SK-N-SH (cell line): Measurements from ENCODE around the gene CLEC4M. TPM values are rescaled to one million over a fixed set of nuclear protein-coding genes. Genes with fewer than 3 reads are reported as not detected.

Experiments used
- CTCF ChIA-PET: fragments of 300-600, 350-600 bp; formaldehyde crosslinking; extraction: SDS; loops from one replicate; lab custom pipeline; 2021; lab: Yijun Ruan, JAX
- POLR2A ChIA-PET: fragments of 350-600 bp; sonication (Branson Sonifier 250); formaldehyde crosslinking; extraction: SDS; loops from one replicate; lab custom pipeline; 2020; ENCODE audit warnings: antibody characterized with exemption, inconsistent platforms; lab: Yijun Ruan, JAX
- DNase-seq: peaks from one replicate; pipeline ENCODE4 v3.0.0; 2012
- H2AFZ ChIP-seq: fragments of 200-600 bp; sonication (generic); 2 replicates; pipeline ENCODE4 v1.8.1; 2016; ENCODE audit warnings: antibody characterized with exemption, mild to moderate bottlenecking, low read depth
- H3F3A ChIP-seq: fragments of 200-600 bp; sonication (generic); replicated peaks from 2 replicates; pipeline ENCODE3; 2016; ENCODE audit warnings: antibody characterized with exemption, mild to moderate bottlenecking; ENCODE audit not compliant: insufficient read depth
- H3K27ac ChIP-seq, 2 experiments: fragments of 200-500 bp in 1 of 2; fragments of 200-600 bp in 1 of 2; sonication (Bioruptor generic) in 1 of 2; sonication (generic), shearing (Covaris generic) in 1 of 2; 2 replicates each; pipeline versions ENCODE4 v1.5.1 to v1.6.1; 2014 to 2016; ENCODE audit warnings: low read depth in 2 of 2, inconsistent platforms in 1 of 2, low read length in 1 of 2, mild to moderate bottlenecking in 1 of 2, mixed read lengths in 1 of 2
- H3K27me3 ChIP-seq: fragments of 200-600 bp; sonication (generic), shearing (Covaris generic); 2 replicates; pipeline ENCODE4 v1.6.1; 2016; ENCODE audit warnings: mixed run types; ENCODE audit not compliant: insufficient read depth
- H3K36me3 ChIP-seq, 2 experiments: fragments of 200-500 bp in 1 of 2; fragments of 200-600 bp in 1 of 2; sonication (Bioruptor generic) in 1 of 2; sonication (generic) in 1 of 2; replicated peaks in 1 of 2; 2 replicates each; pipeline versions ENCODE3 to v1.5.1; 2014 to 2016; ENCODE audit warnings: low read length in 1 of 2, mild to moderate bottlenecking in 1 of 2; ENCODE audit not compliant: insufficient read depth in 2 of 2, control insufficient read depth in 1 of 2
- H3K4me1 ChIP-seq, 2 experiments: fragments of 200-500 bp in 1 of 2; fragments of 200-600 bp in 1 of 2; sonication (Bioruptor generic) in 1 of 2; sonication (generic), shearing (Covaris generic) in 1 of 2; 2 replicates each; pipeline versions ENCODE4 v1.5.1 to v1.6.1; 2014 to 2016; ENCODE audit warnings: low read depth in 1 of 2, low read length in 1 of 2, mixed run types in 1 of 2; ENCODE audit not compliant: insufficient read depth in 2 of 2, control insufficient read depth in 1 of 2
- H3K4me2 ChIP-seq: fragments of 200-600 bp; sonication (generic), shearing (Covaris generic); 2 replicates; pipeline ENCODE4 v1.6.1; 2017; ENCODE audit warnings: mixed run types
- H3K4me3 ChIP-seq, 2 experiments: fragments of 200-500 bp in 1 of 2; fragments of 200-600 bp in 1 of 2; sonication (Bioruptor generic) in 1 of 2; sonication (generic), shearing (Covaris generic) in 1 of 2; 2 replicates each; pipeline versions ENCODE4 v1.5.1 to v1.8.1; 2014 to 2016; ENCODE audit warnings: low read depth in 2 of 2, inconsistent platforms in 1 of 2, low read length in 1 of 2, mild to moderate bottlenecking in 1 of 2, mixed read lengths in 1 of 2, moderate library complexity in 1 of 2
- H3K79me2 ChIP-seq: fragments of 200-600 bp; sonication (generic); 2 replicates; pipeline ENCODE4 v1.8.1; 2017; ENCODE audit warnings: mild to moderate bottlenecking; ENCODE audit not compliant: insufficient read depth
- H3K9ac ChIP-seq: fragments of 200-600 bp; sonication (generic); 2 replicates; pipeline ENCODE4 v1.6.1; 2017; ENCODE audit warnings: mixed run types
- H3K9me2 ChIP-seq: fragments of 200-600 bp; sonication (generic); 2 replicates; pipeline ENCODE4 v1.6.1; 2017; ENCODE audit warnings: mixed run types
- H3K9me3 ChIP-seq: fragments of 200-600 bp; sonication (generic); 2 replicates; pipeline ENCODE4 v1.6.1; 2017; ENCODE audit warnings: mixed run types, mild to moderate bottlenecking, moderate library complexity
- H4K20me1 ChIP-seq: fragments of 200-600 bp; sonication (generic); 2 replicates; pipeline ENCODE4 v1.6.1; 2017; ENCODE audit warnings: mild to moderate bottlenecking, mixed run types; ENCODE audit not compliant: insufficient read depth
- FOXJ3 ChIP-seq: sonication (generic); formaldehyde crosslinking; IDR thresholded peaks from 2 replicates; pipeline ENCODE4 v1.5.1; 2020; ENCODE audit warnings: mild to moderate bottlenecking, missing genetic modification reagents
- GABPA ChIP-seq: IDR thresholded peaks from 2 replicates; pipeline ENCODE4 v1.4.0; 2012; ENCODE audit warnings: low read depth, mild to moderate bottlenecking
- JUND ChIP-seq: IDR thresholded peaks from 2 replicates; pipeline ENCODE4 v1.4.0; 2012
- MXI1 ChIP-seq: IDR thresholded peaks from 2 replicates; pipeline ENCODE4 v1.6.1; 2012; ENCODE audit warnings: mild to moderate bottlenecking, low read depth, low read length, improper control_type of control experiment
- PBX3 ChIP-seq: IDR thresholded peaks from 2 replicates; pipeline ENCODE4; 2012
- RAD21 ChIP-seq: IDR thresholded peaks from 2 replicates; pipeline ENCODE4 v1.6.1; 2012; ENCODE audit warnings: mild to moderate bottlenecking, low read length
- RCOR1 ChIP-seq: fragments of 150-350 bp; IDR thresholded peaks from 2 replicates; pipeline ENCODE4 v1.6.1; 2017; ENCODE audit warnings: antibody characterized with exemption, low read length
- SIN3A ChIP-seq: IDR thresholded peaks from 2 replicates; pipeline ENCODE4 v1.6.1; 2012; ENCODE audit warnings: low read depth, mild to moderate bottlenecking, low read length, moderate library complexity, borderline replicate concordance
- TAF1 ChIP-seq: IDR thresholded peaks from 2 replicates; pipeline ENCODE4 v1.6.1; 2012; ENCODE audit warnings: low read depth, mild to moderate bottlenecking, low read length, moderate library complexity, borderline replicate concordance
- TCF12 ChIP-seq: IDR thresholded peaks from 2 replicates; pipeline ENCODE4 v1.4.0; 2012
- USF1 ChIP-seq: IDR thresholded peaks from 2 replicates; pipeline ENCODE4 v1.4.0; 2012; ENCODE audit warnings: low read depth, borderline replicate concordance
- WGBS: methylation state at CpG from one replicate; pipeline ENCODE4 v1.1.6; 2017; ENCODE audit warnings: low lambda C conversion rate; 5-methylcytosine and 5-hydroxymethylcytosine counted together
- polyA plus RNA-seq, 3 experiments: library from polyadenylated mRNA; depleted of rRNA; stranded (reverse); fragments of >200 nt; gene quantifications; 2 replicates each; pipeline ENCODE4 v1.2.3, GENCODE V29; 2012
- TF ChIP-seq, protein P1 (sequence below): fragments of 150-350 bp; IDR thresholded peaks from 2 replicates; pipeline ENCODE4 v1.6.1; 2017; ENCODE audit warnings: antibody characterized with exemption, low read length, low read depth, borderline replicate concordance
- TF ChIP-seq, protein P2 (sequence below): fragments of 200-600 bp; sonication (generic); IDR thresholded peaks from 2 replicates; pipeline ENCODE4 v1.6.1; 2017; ENCODE audit warnings: antibody characterized with exemption, mild to moderate bottlenecking, moderate library complexity
- TF ChIP-seq, protein P3 (sequence below): IDR thresholded peaks from 2 replicates; pipeline ENCODE4 v1.4.0; 2012; ENCODE audit warnings: low read depth

Gene CLEC4M
- polyA plus RNA-seq, 1 of the 3 experiments (the other 2 are of a cell fraction), result not detected

GRCh38 chr19:7730286-7731217, 32.5 kb upstream of the CLEC4M start:
- Histone ChIP-seq H3K4me2 (no peak overlapping the region), H4K20me1 (no peaks in the 10 kb centered on the region), H2AFZ (no peak overlapping the region), H3K79me2 (no peaks in the 10 kb centered on the region), H3F3A (no peaks in the 10 kb centered on the region), H3K36me3 (no peaks in the 10 kb centered on the region), H3K4me1 (no peaks in the 10 kb centered on the region), H3K4me3 (no peak overlapping the region), H3K9ac (no peak overlapping the region), H3K9me2 (no peaks in the 10 kb centered on the region), H3K9me3 (no peaks in the 10 kb centered on the region), H3K27me3 (peaks cover 69% of the 10 kb centered on the region), H3K27ac (no peak overlapping the region)
- DNase-seq, result no peak
- ChIA-PET POLR2A (no interaction called here), CTCF (no interaction called here)
- 0% methylated on average over 4 of the region's 78 CpGs for WGBS
- TF ChIP-seq FOXJ3 (CRISPR knock-in tag) (no peak), GABPA (no peak), USF1 (no peak), PBX3 (no peak), TAF1 (no peak), SIN3A (no peak)
- TF ChIP-seq, protein P1, sequence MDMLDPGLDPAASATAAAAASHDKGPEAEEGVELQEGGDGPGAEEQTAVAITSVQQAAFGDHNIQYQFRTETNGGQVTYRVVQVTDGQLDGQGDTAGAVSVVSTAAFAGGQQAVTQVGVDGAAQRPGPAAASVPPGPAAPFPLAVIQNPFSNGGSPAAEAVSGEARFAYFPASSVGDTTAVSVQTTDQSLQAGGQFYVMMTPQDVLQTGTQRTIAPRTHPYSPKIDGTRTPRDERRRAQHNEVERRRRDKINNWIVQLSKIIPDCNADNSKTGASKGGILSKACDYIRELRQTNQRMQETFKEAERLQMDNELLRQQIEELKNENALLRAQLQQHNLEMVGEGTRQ, result no peak

- no peak overlapping the region for H3K9ac ChIP-seq
- H3K27me3 ChIP-seq, result peaks cover 62% of the 10 kb centered on the region
- no peak overlapping the region for H2AFZ ChIP-seq
- no peaks in the 10 kb centered on the region for H3K36me3 ChIP-seq
- no peaks in the 10 kb centered on the region for H3K79me2 ChIP-seq
- CTCF ChIA-PET, result no interaction called here
- H3K4me1 ChIP-seq, result no peaks in the 10 kb centered on the region
- H3K9me2 ChIP-seq, result no peaks in the 10 kb centered on the region
- 23% methylated on average over 12 of the region's 39 CpGs for WGBS
- H4K20me1 ChIP-seq, result no peaks in the 10 kb centered on the region
- H3K9me3 ChIP-seq, result no peaks in the 10 kb centered on the region
- no peak for DNase-seq
- POLR2A ChIA-PET, result interaction anchor here (0.6 kb wide), 1 partner anchor 63 kb away, joined by 3 read pairs; no protein-coding TSS in a partner anchor
- H3K4me2 ChIP-seq, result no peak overlapping the region
- H3K4me3 ChIP-seq, result no peak overlapping the region
- TF ChIP-seq JUND (no peak), RAD21 (no peak), RCOR1 (no peak), TCF12 (no peak), PBX3 (no peak), MXI1 (no peak), FOXJ3 (CRISPR knock-in tag) (no peak)
- TF ChIP-seq, protein P2, sequence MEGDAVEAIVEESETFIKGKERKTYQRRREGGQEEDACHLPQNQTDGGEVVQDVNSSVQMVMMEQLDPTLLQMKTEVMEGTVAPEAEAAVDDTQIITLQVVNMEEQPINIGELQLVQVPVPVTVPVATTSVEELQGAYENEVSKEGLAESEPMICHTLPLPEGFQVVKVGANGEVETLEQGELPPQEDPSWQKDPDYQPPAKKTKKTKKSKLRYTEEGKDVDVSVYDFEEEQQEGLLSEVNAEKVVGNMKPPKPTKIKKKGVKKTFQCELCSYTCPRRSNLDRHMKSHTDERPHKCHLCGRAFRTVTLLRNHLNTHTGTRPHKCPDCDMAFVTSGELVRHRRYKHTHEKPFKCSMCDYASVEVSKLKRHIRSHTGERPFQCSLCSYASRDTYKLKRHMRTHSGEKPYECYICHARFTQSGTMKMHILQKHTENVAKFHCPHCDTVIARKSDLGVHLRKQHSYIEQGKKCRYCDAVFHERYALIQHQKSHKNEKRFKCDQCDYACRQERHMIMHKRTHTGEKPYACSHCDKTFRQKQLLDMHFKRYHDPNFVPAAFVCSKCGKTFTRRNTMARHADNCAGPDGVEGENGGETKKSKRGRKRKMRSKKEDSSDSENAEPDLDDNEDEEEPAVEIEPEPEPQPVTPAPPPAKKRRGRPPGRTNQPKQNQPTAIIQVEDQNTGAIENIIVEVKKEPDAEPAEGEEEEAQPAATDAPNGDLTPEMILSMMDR, result no peak
- TF ChIP-seq, protein P3, sequence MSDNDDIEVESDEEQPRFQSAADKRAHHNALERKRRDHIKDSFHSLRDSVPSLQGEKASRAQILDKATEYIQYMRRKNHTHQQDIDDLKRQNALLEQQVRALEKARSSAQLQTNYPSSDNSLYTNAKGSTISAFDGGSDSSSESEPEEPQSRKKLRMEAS, result no peak
- H3K27ac ChIP-seq, result no peak overlapping the region
- no peaks in the 10 kb centered on the region for H3F3A ChIP-seq
Observed at GRCh38 chr19:7731218-7731595, 31.8 kb upstream of the CLEC4M start.
